DND-41 (cell line): ENCODE results near the gene LCN9.

Experiments
- ATAC-seq: fragments of 200-7000 bp; cut with Tn5 transposase; 3 replicates; pipeline ENCODE4 v1.9.1; 2021; ENCODE audit warnings: low read depth; ENCODE audit not compliant: insufficient read depth
- DNase-seq: peaks from one replicate; pipeline ENCODE4 v3.0.0-alpha.2; 2020
- H2AFZ ChIP-seq: 2 replicates; pipeline ENCODE4 v1.6.0; 2012; ENCODE audit warnings: low read depth, low read length
- H3K27ac ChIP-seq: 2 replicates; pipeline ENCODE4 v1.5.1; 2012; ENCODE audit warnings: low read length, inconsistent platforms
- H3K27me3 ChIP-seq: fragments of 200-600 bp; sonication (generic); 2 replicates; pipeline ENCODE4 v1.6.0; 2012; ENCODE audit warnings: low read length, mild to moderate bottlenecking, inconsistent platforms; ENCODE audit not compliant: insufficient read depth, poor library complexity
- H3K36me3 ChIP-seq: 2 replicates; pipeline ENCODE4 v1.5.1; 2012; ENCODE audit warnings: low read length, inconsistent platforms; ENCODE audit not compliant: insufficient read depth
- H3K4me1 ChIP-seq: 2 replicates; pipeline ENCODE4 v1.5.1; 2012; ENCODE audit warnings: mild to moderate bottlenecking, low read length; ENCODE audit not compliant: insufficient read depth
- H3K4me2 ChIP-seq: 2 replicates; pipeline ENCODE4 v1.6.0; 2012; ENCODE audit warnings: mild to moderate bottlenecking, moderate library complexity, low read length, inconsistent platforms; ENCODE audit not compliant: insufficient read depth
- H3K4me3 ChIP-seq, 2 experiments: fragments of 200-600 bp in 1 of 2; shearing (Covaris generic) in 1 of 2; 2 replicates each; pipeline ENCODE4 v1.5.1; 2012 to 2016; ENCODE audit warnings: inconsistent platforms in 2 of 2, low read length in 2 of 2, mild to moderate bottlenecking in 2 of 2, low read depth in 1 of 2, moderate library complexity in 1 of 2
- H3K79me2 ChIP-seq: 2 replicates; pipeline ENCODE4 v1.6.0; 2012; ENCODE audit warnings: low read length, inconsistent platforms; ENCODE audit not compliant: insufficient read depth
- H3K9ac ChIP-seq: 2 replicates; pipeline ENCODE4 v1.6.0; 2012; ENCODE audit warnings: low read depth, mild to moderate bottlenecking, inconsistent platforms, low read length, moderate library complexity
- H3K9me3 ChIP-seq: 2 replicates; pipeline ENCODE4 v1.5.1; 2012; ENCODE audit warnings: low read length, moderate library complexity, mild to moderate bottlenecking, inconsistent platforms; ENCODE audit not compliant: insufficient read depth, severe bottlenecking
- H4K20me1 ChIP-seq: 2 replicates; pipeline ENCODE4 v1.6.0; 2012; ENCODE audit warnings: low read length; ENCODE audit not compliant: insufficient read depth
- CTCF ChIP-seq: IDR thresholded peaks from 2 replicates; pipeline ENCODE4 v1.5.1; 2012; ENCODE audit warnings: borderline replicate concordance, low read length, moderate library complexity, mild to moderate bottlenecking; ENCODE audit not compliant: poor library complexity, severe bottlenecking; ENCODE audit errors: extremely low read depth
- EZH2 ChIP-seq: IDR thresholded peaks from 3 replicates; pipeline ENCODE4 v1.6.1; 2012; ENCODE audit warnings: borderline replicate concordance, low read depth, mild to moderate bottlenecking, moderate library complexity, low read length, inconsistent platforms; ENCODE audit not compliant: severe bottlenecking

LCN9 gene

GRCh38 chr9:135674977-135675376 lies 11.9 kb downstream of the LCN9 start:
- Histone ChIP-seq H3K4me3 (no peak overlapping the region), H3K27ac (no peak overlapping the region), H3K4me1 (no peaks in the 10 kb centered on the region), H3K79me2 (no peaks in the 10 kb centered on the region), H3K27me3 (no peaks in the 10 kb centered on the region), H3K9me3 (no peaks in the 10 kb centered on the region), H3K36me3 (no peaks in the 10 kb centered on the region), H3K4me2 (no peak overlapping the region), H4K20me1 (no peaks in the 10 kb centered on the region), H2AFZ (no peak overlapping the region), H3K9ac (no peak overlapping the region)
- no peak for DNase-seq
- TF ChIP-seq EZH2: no peak
- TF ChIP-seq CTCF: no peak
- no peak for ATAC-seq

- no peaks in the 10 kb centered on the region for H3K9me3 ChIP-seq
- H3K79me2 ChIP-seq: no peaks in the 10 kb centered on the region
- no peaks in the 10 kb centered on the region for H3K4me1 ChIP-seq
- DNase-seq (no peak), ATAC-seq (no peak)
- no peaks in the 10 kb centered on the region for H4K20me1 ChIP-seq
- TF ChIP-seq EZH2 (no peak), CTCF (no peak)
- H3K9ac ChIP-seq: no peak overlapping the region
- H3K36me3 ChIP-seq: no peaks in the 10 kb centered on the region
- no peaks in the 10 kb centered on the region for H3K27me3 ChIP-seq
- H3K4me2 ChIP-seq: no peak overlapping the region
- H2AFZ ChIP-seq: no peak overlapping the region
- no peak overlapping the region for H3K27ac ChIP-seq
- H3K4me3 ChIP-seq: no peak overlapping the region
Observed at GRCh38 chr9:135676891-135677290, 13.8 kb downstream of the LCN9 start.

GRCh38 chr9:135677641-135678168 lies 14.6 kb downstream of the LCN9 start:
- Histone ChIP-seq H3K4me2 (no peak overlapping the region), H3K27me3 (no peaks in the 10 kb centered on the region), H3K27ac (no peak overlapping the region), H3K4me1 (no peaks in the 10 kb centered on the region), H3K36me3 (no peaks in the 10 kb centered on the region), H3K79me2 (no peaks in the 10 kb centered on the region), H4K20me1 (no peaks in the 10 kb centered on the region), H3K4me3 (no peak overlapping the region), H3K9ac (no peak overlapping the region), H2AFZ (no peak overlapping the region), H3K9me3 (no peaks in the 10 kb centered on the region)
- TF ChIP-seq EZH2: no peak
- TF ChIP-seq CTCF: no peak
- ATAC-seq (no peak), DNase-seq (no peak)
